Myometrial cell (primary cell): ENCODE data around the gene THOC2. TPM values are rescaled to one million over a fixed set of nuclear protein-coding genes. Genes with fewer than 3 reads are reported as not detected.

Experiments used
- total RNA-seq: library from RNA; depleted of rRNA; stranded (reverse); fragments of >200 nt; gene quantifications from 2 replicates; pipeline ENCODE4 v1.2.3, GENCODE V29; 2015

The THOC2 gene, protein sequence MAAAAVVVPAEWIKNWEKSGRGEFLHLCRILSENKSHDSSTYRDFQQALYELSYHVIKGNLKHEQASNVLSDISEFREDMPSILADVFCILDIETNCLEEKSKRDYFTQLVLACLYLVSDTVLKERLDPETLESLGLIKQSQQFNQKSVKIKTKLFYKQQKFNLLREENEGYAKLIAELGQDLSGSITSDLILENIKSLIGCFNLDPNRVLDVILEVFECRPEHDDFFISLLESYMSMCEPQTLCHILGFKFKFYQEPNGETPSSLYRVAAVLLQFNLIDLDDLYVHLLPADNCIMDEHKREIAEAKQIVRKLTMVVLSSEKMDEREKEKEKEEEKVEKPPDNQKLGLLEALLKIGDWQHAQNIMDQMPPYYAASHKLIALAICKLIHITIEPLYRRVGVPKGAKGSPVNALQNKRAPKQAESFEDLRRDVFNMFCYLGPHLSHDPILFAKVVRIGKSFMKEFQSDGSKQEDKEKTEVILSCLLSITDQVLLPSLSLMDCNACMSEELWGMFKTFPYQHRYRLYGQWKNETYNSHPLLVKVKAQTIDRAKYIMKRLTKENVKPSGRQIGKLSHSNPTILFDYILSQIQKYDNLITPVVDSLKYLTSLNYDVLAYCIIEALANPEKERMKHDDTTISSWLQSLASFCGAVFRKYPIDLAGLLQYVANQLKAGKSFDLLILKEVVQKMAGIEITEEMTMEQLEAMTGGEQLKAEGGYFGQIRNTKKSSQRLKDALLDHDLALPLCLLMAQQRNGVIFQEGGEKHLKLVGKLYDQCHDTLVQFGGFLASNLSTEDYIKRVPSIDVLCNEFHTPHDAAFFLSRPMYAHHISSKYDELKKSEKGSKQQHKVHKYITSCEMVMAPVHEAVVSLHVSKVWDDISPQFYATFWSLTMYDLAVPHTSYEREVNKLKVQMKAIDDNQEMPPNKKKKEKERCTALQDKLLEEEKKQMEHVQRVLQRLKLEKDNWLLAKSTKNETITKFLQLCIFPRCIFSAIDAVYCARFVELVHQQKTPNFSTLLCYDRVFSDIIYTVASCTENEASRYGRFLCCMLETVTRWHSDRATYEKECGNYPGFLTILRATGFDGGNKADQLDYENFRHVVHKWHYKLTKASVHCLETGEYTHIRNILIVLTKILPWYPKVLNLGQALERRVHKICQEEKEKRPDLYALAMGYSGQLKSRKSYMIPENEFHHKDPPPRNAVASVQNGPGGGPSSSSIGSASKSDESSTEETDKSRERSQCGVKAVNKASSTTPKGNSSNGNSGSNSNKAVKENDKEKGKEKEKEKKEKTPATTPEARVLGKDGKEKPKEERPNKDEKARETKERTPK (N-terminal part only)
- total RNA-seq, result 37.5 and 40.1 TPM in 2 replicates

DNA sequence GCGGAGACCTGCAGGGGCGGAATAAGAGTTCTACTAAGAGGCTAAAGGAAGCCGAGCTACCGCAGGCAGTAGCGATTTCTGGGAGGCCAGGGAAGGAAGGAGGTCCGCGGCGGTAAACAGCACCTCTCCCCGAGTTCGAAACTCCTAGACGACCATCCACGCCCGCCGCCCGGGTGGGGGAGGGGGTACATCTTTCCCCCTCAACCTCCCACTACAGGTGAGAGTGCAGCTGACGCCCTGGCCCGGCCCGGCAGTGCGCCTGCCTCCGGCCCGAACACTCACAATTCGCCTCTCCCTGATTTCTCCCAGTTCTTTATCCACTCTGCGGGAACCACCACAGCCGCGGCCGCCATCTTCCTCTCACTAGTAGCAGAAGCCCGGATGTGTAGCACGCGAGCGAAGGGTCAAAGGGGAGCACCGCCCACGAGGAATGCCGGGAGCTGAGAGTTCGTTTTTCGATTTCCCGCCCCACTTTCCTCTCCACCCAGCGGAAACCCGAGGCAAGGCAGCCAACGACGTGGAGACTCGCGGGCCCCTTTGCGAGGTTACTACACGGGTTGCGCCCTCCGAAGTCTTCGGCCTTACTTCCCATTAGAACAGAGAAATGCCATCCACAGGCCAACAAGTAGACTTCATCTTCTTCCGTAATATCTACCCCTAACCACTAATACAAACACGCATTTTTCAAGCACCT is at the start of gene THOC2:
Gene THOC2, minus strand, starts transcription at position 383 of the 694 bp plus-strand sequence. Its CDS starts 30 bp downstream, at position 353.

Other genes starting within 250 kb of the THOC2 start
- 8.6 and 23.7 TPM in 2 replicates for gene XIAP, start 127.0 kb upstream of the THOC2 start, total RNA-seq
- 28.8 and 40.8 TPM in 2 replicates for gene STAG2, start 228.7 kb upstream of the THOC2 start, total RNA-seq